HEK293 (cell line): ENCODE data around the gene CBX7.

ENCODE experiments used
- CTCF ChIA-PET: fragments of 350-600 bp; formaldehyde crosslinking; extraction: SDS; loops from one replicate; lab custom pipeline; 2021; ENCODE audit warnings: antibody characterized with exemption; lab: Yijun Ruan, JAX
- POLR2A ChIA-PET: fragments of 300-600 bp; formaldehyde crosslinking; extraction: SDS; loops from one replicate; lab custom pipeline; 2020; ENCODE audit warnings: antibody characterized with exemption, inconsistent platforms; lab: Yijun Ruan, JAX
- H3K27ac ChIP-seq: fragments of 200-500 bp; sonication (Bioruptor generic); 2 replicates; pipeline ENCODE4 v1.5.1; 2014; ENCODE audit warnings: low read depth, low read length, control low read depth, inconsistent platforms; ENCODE audit errors: extremely low read depth
- H3K36me3 ChIP-seq, 2 experiments: fragments of 200-500 bp in 1 of 2; sonication (Bioruptor generic) in 1 of 2; 1 replicate in 1 of 2; 2 replicates in 1 of 2; pipeline ENCODE4 v1.5.1; 2014 to 2017; ENCODE audit warnings: inconsistent platforms in 2 of 2, low read length in 2 of 2; ENCODE audit not compliant: control insufficient read depth in 2 of 2, insufficient read depth in 1 of 2
- H3K4me1 ChIP-seq: fragments of 200-500 bp; sonication (Bioruptor generic); 2 replicates; pipeline ENCODE4 v1.5.1; 2014; ENCODE audit warnings: mild to moderate bottlenecking, low read length, inconsistent platforms; ENCODE audit not compliant: control insufficient read depth, insufficient read depth
- H3K4me3 ChIP-seq: 2 replicates; pipeline ENCODE4 v1.5.1; 2011; ENCODE audit warnings: low read depth, mild to moderate bottlenecking, control low read depth, low read length, moderate library complexity
- H3K9me3 ChIP-seq: fragments of 200-500 bp; sonication (Bioruptor generic); 2 replicates; pipeline ENCODE4 v1.5.1; 2014; ENCODE audit warnings: low read depth, low read length, inconsistent platforms; ENCODE audit not compliant: control insufficient read depth, insufficient read depth
- GLI2 ChIP-seq: fragments of 450-650 bp; formaldehyde crosslinking; IDR thresholded peaks from 2 replicates; pipeline ENCODE4; 2017; ENCODE audit warnings: missing biosample characterization, missing genetic modification characterization, low read depth, borderline replicate concordance
- HOXC10 ChIP-seq: sonication (generic); formaldehyde crosslinking; IDR thresholded peaks from 2 replicates; pipeline ENCODE4 v1.8.1; 2023; ENCODE audit warnings: mild to moderate bottlenecking, missing genetic modification reagents
- KLF1 ChIP-seq: fragments of 450-650 bp; formaldehyde crosslinking; IDR thresholded peaks from 2 replicates; pipeline ENCODE4 v1.5.1; 2016; ENCODE audit warnings: missing biosample characterization, missing genetic modification characterization
- SP7 ChIP-seq: fragments of 450-650 bp; formaldehyde crosslinking; IDR thresholded peaks from 2 replicates; pipeline ENCODE4 v1.5.1; 2016; ENCODE audit warnings: missing biosample characterization, missing genetic modification characterization
- YY2 ChIP-seq: fragments of 450-650 bp; formaldehyde crosslinking; IDR thresholded peaks from 2 replicates; pipeline ENCODE4 v1.5.1; 2016; ENCODE audit warnings: missing biosample characterization, missing genetic modification characterization
- ZNF223 ChIP-seq: fragments of 450-650 bp; formaldehyde crosslinking; IDR thresholded peaks from 2 replicates; pipeline ENCODE4 v1.5.1; 2016; ENCODE audit warnings: missing biosample characterization, missing genetic modification characterization
- ZNF37A ChIP-seq: fragments of 450-650 bp; IDR thresholded peaks from 2 replicates; pipeline ENCODE4 v1.5.1; 2018; ENCODE audit warnings: missing biosample characterization, missing genetic modification characterization
- ZNF626 ChIP-seq: fragments of 450-650 bp; sonication (Bioruptor Pico); formaldehyde crosslinking; IDR thresholded peaks from 2 replicates; pipeline ENCODE4 v1.5.1; 2018; ENCODE audit warnings: missing biosample characterization, missing genetic modification characterization, inconsistent platforms
- ZNF768 ChIP-seq: fragments of 450-650 bp; formaldehyde crosslinking; IDR thresholded peaks from 2 replicates; pipeline ENCODE4 v1.5.1; 2018; ENCODE audit warnings: missing biosample characterization, mild to moderate bottlenecking, missing genetic modification characterization
- ZNF785 ChIP-seq: fragments of 450-650 bp; formaldehyde crosslinking; IDR thresholded peaks from 2 replicates; pipeline ENCODE4 v1.5.1; 2016; ENCODE audit warnings: missing biosample characterization, missing genetic modification characterization
- TF ChIP-seq, protein P1 (sequence below): fragments of 450-650 bp; formaldehyde crosslinking; IDR thresholded peaks from 2 replicates; pipeline ENCODE4 v1.5.1; 2016; ENCODE audit warnings: missing biosample characterization, missing genetic modification characterization, borderline replicate concordance
- TF ChIP-seq, protein P2 (sequence below): fragments of 450-650 bp; formaldehyde crosslinking; optimal IDR thresholded peaks from 2 replicates; pipeline ENCODE3; 2016; ENCODE audit warnings: missing biosample characterization, mild to moderate bottlenecking, missing genetic modification characterization
- TF ChIP-seq, protein P3 (sequence below): sonication (generic); formaldehyde crosslinking; IDR thresholded peaks from 2 replicates; pipeline ENCODE4 v1.8.1; 2022; ENCODE audit warnings: mild to moderate bottlenecking, moderate library complexity, missing genetic modification reagents
- TF ChIP-seq, protein P4 (sequence below): fragments of 450-650 bp; formaldehyde crosslinking; IDR thresholded peaks from 2 replicates; pipeline ENCODE4 v1.5.1; 2016; ENCODE audit warnings: missing biosample characterization, missing genetic modification characterization
- TF ChIP-seq, protein P5 (sequence below): fragments of 450-650 bp; formaldehyde crosslinking; IDR thresholded peaks from 2 replicates; pipeline ENCODE4 v1.5.1; 2016; ENCODE audit warnings: missing biosample characterization, missing genetic modification characterization

CBX7 gene

DNA sequence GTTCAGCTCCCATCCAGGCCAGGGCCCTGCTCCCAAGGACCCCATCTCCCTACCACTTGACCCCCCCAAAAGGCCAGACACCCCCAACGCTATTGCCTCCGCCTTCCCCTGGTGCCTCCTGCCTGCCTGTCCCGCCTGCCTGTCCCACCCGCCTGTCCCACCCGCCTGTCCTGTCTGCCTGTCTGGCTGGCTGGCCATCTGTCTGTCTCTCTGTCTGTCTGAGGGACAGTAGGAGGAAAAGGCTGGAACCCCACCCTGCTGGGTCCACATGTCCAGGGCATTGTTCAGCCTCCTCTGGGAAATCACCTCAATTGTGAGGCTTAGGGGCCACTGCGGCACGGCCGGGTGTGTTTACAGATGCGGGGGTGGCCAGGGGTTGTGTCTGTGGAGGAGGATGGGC lies 25.3 kb upstream of the CBX7 start:
- TF ChIP-seq ZNF785 (tag by site-specific recombination) (no peak), ZNF626 (tag by site-specific recombination) (no peak), SP7 (no peak), GLI2 (no peak), KLF1 (tag by site-specific recombination) (no peak), ZNF37A (no peak), ZNF768 (no peak)
- TF ChIP-seq, protein P1, sequence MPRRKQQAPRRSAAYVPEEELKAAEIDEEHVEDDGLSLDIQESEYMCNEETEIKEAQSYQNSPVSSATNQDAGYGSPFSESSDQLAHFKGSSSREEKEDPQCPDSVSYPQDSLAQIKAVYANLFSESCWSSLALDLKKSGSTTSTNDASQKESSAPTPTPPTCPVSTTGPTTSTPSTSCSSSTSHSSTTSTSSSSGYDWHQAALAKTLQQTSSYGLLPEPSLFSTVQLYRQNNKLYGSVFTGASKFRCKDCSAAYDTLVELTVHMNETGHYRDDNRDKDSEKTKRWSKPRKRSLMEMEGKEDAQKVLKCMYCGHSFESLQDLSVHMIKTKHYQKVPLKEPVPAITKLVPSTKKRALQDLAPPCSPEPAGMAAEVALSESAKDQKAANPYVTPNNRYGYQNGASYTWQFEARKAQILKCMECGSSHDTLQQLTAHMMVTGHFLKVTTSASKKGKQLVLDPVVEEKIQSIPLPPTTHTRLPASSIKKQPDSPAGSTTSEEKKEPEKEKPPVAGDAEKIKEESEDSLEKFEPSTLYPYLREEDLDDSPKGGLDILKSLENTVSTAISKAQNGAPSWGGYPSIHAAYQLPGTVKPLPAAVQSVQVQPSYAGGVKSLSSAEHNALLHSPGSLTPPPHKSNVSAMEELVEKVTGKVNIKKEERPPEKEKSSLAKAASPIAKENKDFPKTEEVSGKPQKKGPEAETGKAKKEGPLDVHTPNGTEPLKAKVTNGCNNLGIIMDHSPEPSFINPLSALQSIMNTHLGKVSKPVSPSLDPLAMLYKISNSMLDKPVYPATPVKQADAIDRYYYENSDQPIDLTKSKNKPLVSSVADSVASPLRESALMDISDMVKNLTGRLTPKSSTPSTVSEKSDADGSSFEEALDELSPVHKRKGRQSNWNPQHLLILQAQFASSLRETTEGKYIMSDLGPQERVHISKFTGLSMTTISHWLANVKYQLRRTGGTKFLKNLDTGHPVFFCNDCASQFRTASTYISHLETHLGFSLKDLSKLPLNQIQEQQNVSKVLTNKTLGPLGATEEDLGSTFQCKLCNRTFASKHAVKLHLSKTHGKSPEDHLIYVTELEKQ (tag by site-specific recombination) = no peak
- TF ChIP-seq, protein P2, sequence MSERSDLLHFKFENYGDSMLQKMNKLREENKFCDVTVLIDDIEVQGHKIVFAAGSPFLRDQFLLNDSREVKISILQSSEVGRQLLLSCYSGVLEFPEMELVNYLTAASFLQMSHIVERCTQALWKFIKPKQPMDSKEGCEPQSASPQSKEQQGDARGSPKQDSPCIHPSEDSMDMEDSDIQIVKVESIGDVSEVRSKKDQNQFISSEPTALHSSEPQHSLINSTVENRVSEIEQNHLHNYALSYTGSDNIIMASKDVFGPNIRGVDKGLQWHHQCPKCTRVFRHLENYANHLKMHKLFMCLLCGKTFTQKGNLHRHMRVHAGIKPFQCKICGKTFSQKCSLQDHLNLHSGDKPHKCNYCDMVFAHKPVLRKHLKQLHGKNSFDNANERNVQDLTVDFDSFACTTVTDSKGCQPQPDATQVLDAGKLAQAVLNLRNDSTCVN (tag by site-specific recombination) = no peak
- Histone ChIP-seq H3K4me3 (no peak overlapping the region), H3K36me3 (no peaks in the 10 kb centered on the region), H3K4me1 (peaks cover 10% of the 10 kb centered on the region), H3K27ac (no peak overlapping the region), H3K9me3 (no peaks in the 10 kb centered on the region)
- CTCF ChIA-PET = interaction anchor here (1.1 to 1.4 kb wide), 2 partner anchors 38 to 133 kb away, joined by 3 read pairs; no protein-coding TSS in a partner anchor
- POLR2A ChIA-PET = interaction anchor here (10.8 kb wide), 1 partner anchor 139 kb away, joined by 119 read pairs; the partner anchor contains the start of gene RPL3

DNA sequence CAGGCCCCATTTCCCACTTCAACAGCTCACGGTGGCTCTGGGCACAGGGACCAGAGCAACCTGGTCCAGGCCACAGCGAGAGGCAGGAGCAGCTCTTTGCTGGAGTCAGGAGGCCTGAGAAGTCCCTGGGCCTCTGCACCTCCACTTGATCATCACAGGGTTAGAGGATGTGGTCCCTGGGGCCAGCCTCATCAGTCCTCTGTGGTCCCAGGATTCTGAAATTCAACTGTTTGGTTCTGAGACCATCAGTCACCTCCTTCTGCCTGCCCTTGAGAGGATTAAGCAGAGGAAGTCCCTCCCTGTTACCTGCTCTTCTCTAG lies 24.9 kb upstream of the CBX7 start:
- TF ChIP-seq, protein P3, sequence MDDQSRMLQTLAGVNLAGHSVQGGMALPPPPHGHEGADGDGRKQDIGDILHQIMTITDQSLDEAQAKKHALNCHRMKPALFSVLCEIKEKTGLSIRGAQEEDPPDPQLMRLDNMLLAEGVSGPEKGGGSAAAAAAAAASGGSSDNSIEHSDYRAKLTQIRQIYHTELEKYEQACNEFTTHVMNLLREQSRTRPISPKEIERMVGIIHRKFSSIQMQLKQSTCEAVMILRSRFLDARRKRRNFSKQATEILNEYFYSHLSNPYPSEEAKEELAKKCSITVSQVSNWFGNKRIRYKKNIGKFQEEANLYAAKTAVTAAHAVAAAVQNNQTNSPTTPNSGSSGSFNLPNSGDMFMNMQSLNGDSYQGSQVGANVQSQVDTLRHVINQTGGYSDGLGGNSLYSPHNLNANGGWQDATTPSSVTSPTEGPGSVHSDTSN (CRISPR knock-in tag) = no peak
- TF ChIP-seq, protein P4, sequence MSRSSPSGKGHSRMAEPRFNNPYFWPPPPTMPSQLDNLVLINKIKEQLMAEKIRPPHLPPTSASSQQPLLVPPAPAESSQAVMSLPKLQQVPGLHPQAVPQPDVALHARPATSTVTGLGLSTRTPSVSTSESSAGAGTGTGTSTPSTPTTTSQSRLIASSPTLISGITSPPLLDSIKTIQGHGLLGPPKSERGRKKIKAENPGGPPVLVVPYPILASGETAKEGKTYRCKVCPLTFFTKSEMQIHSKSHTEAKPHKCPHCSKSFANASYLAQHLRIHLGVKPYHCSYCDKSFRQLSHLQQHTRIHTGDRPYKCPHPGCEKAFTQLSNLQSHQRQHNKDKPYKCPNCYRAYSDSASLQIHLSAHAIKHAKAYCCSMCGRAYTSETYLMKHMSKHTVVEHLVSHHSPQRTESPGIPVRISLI (tag by site-specific recombination) = no peak
- TF ChIP-seq HOXC10 (no peak), YY2 (tag by site-specific recombination) (no peak), ZNF223 (no peak)
- TF ChIP-seq, protein P5, sequence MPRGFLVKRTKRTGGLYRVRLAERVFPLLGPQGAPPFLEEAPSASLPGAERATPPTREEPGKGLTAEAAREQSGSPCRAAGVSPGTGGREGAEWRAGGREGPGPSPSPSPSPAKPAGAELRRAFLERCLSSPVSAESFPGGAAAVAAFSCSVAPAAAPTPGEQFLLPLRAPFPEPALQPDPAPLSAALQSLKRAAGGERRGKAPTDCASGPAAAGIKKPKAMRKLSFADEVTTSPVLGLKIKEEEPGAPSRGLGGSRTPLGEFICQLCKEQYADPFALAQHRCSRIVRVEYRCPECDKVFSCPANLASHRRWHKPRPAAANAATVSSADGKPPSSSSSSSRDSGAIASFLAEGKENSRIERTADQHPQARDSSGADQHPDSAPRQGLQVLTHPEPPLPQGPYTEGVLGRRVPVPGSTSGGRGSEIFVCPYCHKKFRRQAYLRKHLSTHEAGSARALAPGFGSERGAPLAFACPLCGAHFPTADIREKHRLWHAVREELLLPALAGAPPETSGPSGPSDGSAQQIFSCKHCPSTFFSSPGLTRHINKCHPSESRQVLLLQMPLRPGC = no peak
- Histone ChIP-seq H3K4me3 (no peak overlapping the region), H3K27ac (no peak overlapping the region), H3K9me3 (no peaks in the 10 kb centered on the region), H3K4me1 (peaks cover 10% of the 10 kb centered on the region), H3K36me3 (no peaks in the 10 kb centered on the region)
- ChIA-PET POLR2A (interaction anchor here (10.8 kb wide), 1 partner anchor 140 kb away, joined by 119 read pairs; the partner anchor contains the start of gene RPL3), CTCF (interaction anchor here (1.1 to 1.4 kb wide), 2 partner anchors 38 to 133 kb away, joined by 3 read pairs; no protein-coding TSS in a partner anchor)
